SK-N-SH (cell line): ENCODE results near the gene EEF1A2.

Source experiments
- CTCF ChIP-seq: fragments of 200-600 bp; sonication (generic); IDR thresholded peaks from 2 replicates; pipeline ENCODE4 v1.6.1; 2017; ENCODE audit warnings: antibody characterized with exemption, mild to moderate bottlenecking, moderate library complexity
- EZH2phosphoT487 ChIP-seq: fragments of 200-600 bp; sonication (generic); IDR thresholded peaks from 2 replicates; pipeline ENCODE4 v1.6.1; 2017; ENCODE audit warnings: low read depth, mixed run types, mild to moderate bottlenecking, antibody characterized with exemption, moderate library complexity, borderline replicate concordance
- FOSL2 ChIP-seq: IDR thresholded peaks from 2 replicates; pipeline ENCODE4 v1.4.0; 2012; ENCODE audit warnings: low read depth, mild to moderate bottlenecking, moderate library complexity, borderline replicate concordance
- MXI1 ChIP-seq: IDR thresholded peaks from 2 replicates; pipeline ENCODE4 v1.6.1; 2012; ENCODE audit warnings: mild to moderate bottlenecking, low read depth, low read length, improper control_type of control experiment
- NFIC ChIP-seq: IDR thresholded peaks from 2 replicates; pipeline ENCODE4 v1.4.0; 2012; ENCODE audit warnings: borderline replicate concordance
- POLR2AphosphoS5 ChIP-seq: IDR thresholded peaks from 2 replicates; pipeline ENCODE4 v1.6.1; 2012; ENCODE audit warnings: low read depth, low read length
- REST ChIP-seq: IDR thresholded peaks from 2 replicates; pipeline ENCODE4 v1.6.1; 2012; ENCODE audit warnings: mild to moderate bottlenecking, low read depth, low read length, moderate library complexity
- RFX5 ChIP-seq: IDR thresholded peaks from 2 replicates; pipeline ENCODE4 v1.6.1; 2012; ENCODE audit warnings: mild to moderate bottlenecking, improper control_type of control experiment, low read length
- RXRA ChIP-seq: IDR thresholded peaks from 2 replicates; pipeline ENCODE4 v1.4.0; 2012; ENCODE audit warnings: low read depth, mild to moderate bottlenecking, borderline replicate concordance
- SMC3 ChIP-seq: IDR thresholded peaks from 2 replicates; pipeline ENCODE4 v1.6.1; 2012; ENCODE audit warnings: low read depth, low read length, improper control_type of control experiment
- TAF1 ChIP-seq: IDR thresholded peaks from 2 replicates; pipeline ENCODE4 v1.6.1; 2012; ENCODE audit warnings: low read depth, mild to moderate bottlenecking, low read length, moderate library complexity, borderline replicate concordance
- USF1 ChIP-seq: IDR thresholded peaks from 2 replicates; pipeline ENCODE4 v1.4.0; 2012; ENCODE audit warnings: low read depth, borderline replicate concordance
- USF2 ChIP-seq: fragments of 150-350 bp; IDR thresholded peaks from 2 replicates; pipeline ENCODE4 v1.6.1; 2017; ENCODE audit warnings: antibody characterized with exemption, low read length, low read depth, borderline replicate concordance
- YY1 ChIP-seq: IDR thresholded peaks from 2 replicates; pipeline ENCODE4 v1.4.0; 2012; ENCODE audit warnings: low read depth, mild to moderate bottlenecking

- no peak for TF ChIP-seq REST
- no peak for TF ChIP-seq EZH2phosphoT487
- TF ChIP-seq RFX5, result no peak
- no peak for TF ChIP-seq CTCF
- no peak for TF ChIP-seq RXRA
- TF ChIP-seq TAF1, result no peak
- TF ChIP-seq USF1, result no peak
- TF ChIP-seq MXI1, result no peak
- no peak for TF ChIP-seq USF2
- TF ChIP-seq NFIC, result no peak
- TF ChIP-seq POLR2AphosphoS5, result no peak
- TF ChIP-seq YY1, result no peak
- TF ChIP-seq SMC3, result no peak
- no peak for TF ChIP-seq FOSL2
Observed at GRCh38 chr20:63465380-63466249, 33.3 kb downstream of the EEF1A2 start.
